HG03025 (cell line): ENCODE data around the gene ZNF148.

Experiments
- ATAC-seq: cut with Tn5 transposase; IDR thresholded peaks from one replicate; pipeline ENCODE4 v1.9.1; 2021; ENCODE audit warnings: mild to moderate bottlenecking, moderate library complexity; ENCODE audit not compliant: unreplicated experiment, low FRiP score

ZNF148 gene

GRCh38 chr3:125231895-125232294 is 143.2 kb downstream of the ZNF148 start:
- ATAC-seq: no peak

GRCh38 chr3:125229707-125230106 is 145.4 kb downstream of the ZNF148 start:
- ATAC-seq: no peak

DNA sequence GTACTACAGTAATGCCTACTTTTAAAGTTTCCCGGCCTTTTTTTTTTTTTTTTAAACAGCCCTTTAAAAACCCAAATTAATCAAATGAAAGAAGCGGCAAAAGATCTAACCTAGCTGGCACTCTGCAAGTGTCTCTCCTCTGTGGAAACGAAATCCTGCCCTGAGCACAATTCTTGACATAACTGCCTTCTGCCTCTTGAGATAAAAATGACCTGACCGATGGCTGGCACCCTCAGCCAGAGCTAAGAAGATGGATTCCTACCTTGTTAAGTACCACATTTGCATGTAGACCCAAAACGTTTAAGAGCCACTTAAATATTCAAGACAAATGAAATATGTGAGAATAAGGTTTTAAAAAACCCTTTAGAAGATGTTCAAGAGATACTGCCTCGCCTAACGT is 146.0 kb downstream of the ZNF148 start:
- ATAC-seq: no peak

DNA sequence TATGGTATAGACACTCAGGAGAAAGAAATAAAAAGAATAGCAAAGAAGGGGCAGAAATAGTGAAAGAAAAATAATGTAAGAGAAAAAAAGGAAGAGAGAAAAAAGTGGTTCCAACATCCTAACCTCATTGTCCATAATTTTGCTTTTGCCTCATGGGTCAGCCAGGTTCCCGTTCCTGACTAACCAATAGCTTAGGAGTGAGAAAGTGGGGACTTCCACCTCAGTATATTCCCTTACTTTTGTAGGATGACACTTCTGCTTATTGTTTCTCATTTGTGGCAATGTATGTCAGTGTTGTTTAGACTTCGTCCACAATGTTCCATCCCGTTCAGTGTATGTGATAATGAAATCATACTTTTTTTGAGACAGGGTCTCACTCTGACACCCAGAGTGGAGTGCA is 153.3 kb downstream of the ZNF148 start:
- no peak for ATAC-seq

GRCh38 chr3:125220727-125221429 is 154.2 kb downstream of the ZNF148 start:
- ATAC-seq: no peak

GRCh38 chr3:125220183-125220582 is 154.9 kb downstream of the ZNF148 start:
- no peak for ATAC-seq

DNA sequence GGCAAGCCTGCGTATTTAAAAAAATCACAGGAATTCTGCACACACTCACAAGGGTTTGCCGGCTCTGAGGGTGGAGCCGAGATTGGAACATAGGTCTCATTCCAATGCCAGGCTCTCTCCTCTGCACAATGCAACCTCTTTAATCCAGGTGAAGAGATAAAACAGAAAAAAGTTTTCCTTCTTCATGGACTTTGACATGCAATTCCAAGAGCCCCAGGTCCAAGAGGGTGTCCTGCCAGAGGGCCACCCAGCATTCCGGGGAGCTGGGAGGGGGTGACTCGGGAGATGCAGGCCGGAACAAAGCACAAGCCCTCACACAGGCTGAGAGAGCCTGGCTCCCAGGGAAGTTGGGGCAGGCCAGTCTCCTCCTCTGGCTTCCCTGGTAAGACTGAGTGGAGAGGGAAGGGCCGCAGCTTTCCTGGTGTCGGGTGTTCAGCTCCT is 155.8 kb downstream of the ZNF148 start:
- ATAC-seq: no peak

DNA sequence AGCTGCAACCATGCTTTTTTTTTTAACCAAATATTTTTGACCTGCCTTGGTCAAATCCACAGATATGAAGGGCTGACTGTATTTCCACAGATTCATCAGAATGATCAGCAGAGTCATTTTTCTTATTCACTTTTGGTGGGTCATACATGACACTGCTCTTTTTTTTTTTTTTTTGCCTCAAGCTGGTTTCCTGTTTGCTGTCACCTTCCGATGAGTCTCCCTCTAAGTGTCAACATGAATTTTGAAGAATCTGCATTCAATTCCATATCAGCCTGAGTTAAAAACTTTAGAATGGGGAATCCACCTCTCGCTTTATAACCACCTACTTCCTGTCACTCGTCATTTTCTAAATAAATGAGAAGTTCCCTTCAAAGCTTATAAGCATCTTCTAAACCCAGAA is 160.4 kb downstream of the ZNF148 start:
- ATAC-seq: no peak

DNA sequence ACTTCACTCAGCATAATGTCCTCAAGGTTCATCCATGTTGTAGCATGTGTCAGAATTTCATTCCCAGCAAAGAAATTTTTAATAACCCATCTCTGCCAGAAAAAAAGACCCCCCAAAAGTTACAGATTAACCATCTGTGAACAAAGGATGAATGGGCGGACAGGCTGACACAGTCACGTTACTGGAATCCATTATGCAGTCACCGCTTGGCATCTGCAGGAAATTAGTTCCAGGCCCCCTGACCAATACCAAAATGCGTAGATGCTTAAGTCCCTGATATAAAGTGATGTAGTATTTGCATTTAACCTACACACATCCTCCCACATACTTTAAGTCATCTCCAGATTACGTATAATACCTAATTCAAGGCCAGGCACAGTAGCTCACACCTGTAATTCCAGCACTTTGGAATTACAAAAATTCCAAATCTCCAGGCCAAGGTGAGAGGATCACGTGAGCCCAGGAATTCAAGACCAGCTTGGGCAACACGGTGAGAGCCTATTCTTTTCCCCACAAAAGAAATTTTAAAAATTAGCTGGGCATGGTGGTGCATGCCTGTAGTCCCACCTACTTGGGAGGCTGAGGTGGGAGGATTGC is 161.1 kb downstream of the ZNF148 start:
- no peak for ATAC-seq

- no peak for ATAC-seq
These were observed 161.8 kb downstream of the ZNF148 start for GRCh38 chr3:125213364-125213755.

GRCh38 chr3:125212509-125213363 is 162.4 kb downstream of the ZNF148 start, which contains the start of gene SLC12A8:
Gene SLC12A8, minus strand, starts transcription at chr3:125212748. Its CDS starts 1,399 bp downstream, at chr3:125211349.
- no peak for ATAC-seq

DNA sequence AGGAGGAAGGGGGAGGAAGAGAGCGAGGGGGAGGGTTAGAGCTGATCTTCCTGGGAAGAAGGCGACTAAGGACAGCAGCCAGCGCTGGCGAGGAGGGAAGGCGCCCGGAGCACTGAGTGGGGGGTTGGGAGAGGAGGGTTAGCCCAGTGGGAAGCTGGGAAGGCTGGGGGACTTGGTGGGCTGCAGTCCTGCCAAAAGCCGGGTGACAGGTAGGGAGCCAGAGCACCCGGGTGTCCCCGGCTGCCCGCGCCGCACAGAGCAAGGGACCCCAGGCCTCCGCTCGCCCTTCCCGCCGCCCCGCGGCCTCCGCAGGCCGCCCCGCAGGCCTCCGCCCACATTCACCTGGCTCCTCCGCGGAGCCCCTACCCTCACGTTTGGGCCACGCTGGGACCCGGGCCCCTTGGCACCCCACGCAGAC is 163.0 kb downstream of the ZNF148 start:
- ATAC-seq: no peak

DNA sequence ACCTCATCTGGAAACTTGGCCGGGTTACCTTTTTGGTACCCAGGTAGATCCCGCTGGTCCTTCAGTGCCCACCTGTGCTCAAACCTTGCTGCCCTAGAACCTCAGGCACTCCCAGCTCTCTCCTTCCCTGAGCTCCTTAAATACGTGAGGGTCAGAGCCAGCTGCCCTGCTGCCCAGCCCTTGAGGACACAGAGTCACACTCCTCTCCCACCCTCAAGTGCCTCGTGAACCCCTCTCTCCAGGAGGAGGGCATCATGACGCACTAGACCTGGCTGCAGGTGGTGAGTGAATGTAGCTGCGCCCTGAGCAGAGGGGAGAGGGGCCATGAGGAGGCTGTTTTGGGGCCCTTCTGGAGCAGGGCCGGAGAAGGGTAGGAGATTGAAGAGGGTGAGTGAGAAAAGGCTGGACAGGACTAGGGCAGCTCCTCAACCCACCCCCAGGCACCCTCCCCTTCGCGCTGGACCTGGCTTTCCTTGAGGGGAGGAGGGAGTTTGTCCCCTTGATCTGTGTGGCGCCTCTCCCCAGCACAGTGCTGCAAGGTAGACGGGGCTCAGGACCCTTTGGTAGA is 163.5 kb downstream of the ZNF148 start:
- no peak for ATAC-seq

DNA sequence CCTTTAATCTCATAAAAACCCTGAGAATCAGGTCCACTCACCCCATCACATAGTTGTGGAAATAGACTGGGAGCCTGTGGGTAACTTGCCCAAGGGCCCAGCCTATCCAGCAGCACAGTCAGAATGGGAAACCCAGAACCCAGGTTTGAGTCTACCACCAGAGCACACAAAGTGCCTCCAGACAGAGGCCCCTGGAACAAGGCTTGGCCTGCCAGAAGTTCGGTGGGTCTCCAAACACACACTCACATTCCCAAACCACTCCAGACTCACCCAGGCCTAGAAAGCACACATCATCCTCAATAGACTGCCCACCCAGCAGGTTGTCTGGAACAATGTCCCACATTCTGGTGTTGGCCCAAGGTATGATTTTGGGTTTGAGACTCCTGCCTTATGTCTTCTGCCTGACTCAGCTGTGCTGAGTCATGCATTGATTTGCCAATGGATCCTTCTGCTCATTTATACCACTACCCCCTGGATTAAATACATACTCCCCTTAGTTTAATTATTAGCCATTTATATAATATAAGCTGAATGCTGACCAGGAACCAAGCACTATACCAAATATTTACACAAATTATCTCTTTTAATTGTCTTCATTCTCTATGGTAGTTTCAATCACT is 167.1 kb downstream of the ZNF148 start:
- ATAC-seq: no peak

- no peak for ATAC-seq
These were observed 167.6 kb downstream of the ZNF148 start for GRCh38 chr3:125207507-125207906.

DNA sequence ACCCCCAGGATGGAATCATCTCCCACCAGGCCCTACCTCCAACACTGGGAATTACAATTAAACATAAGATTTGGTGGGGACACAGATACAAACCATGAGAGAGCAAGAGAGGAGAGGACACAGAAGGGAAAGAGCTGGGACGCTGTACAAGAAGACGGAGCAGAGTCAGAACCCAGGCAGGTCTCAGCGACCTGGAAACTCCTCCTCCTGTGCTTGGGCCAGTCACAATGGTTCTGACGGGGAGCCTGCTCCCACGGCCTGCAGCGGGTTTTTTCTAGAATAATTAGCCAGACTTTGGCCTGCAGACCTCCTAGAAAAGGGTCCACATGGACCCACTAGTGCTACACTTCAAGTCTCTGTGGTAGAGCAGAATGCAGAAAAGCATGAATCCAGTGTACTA is 168.2 kb downstream of the ZNF148 start:
- no peak for ATAC-seq

- ATAC-seq: no peak
These were observed 171.4 kb downstream of the ZNF148 start for GRCh38 chr3:125203731-125204130.

DNA sequence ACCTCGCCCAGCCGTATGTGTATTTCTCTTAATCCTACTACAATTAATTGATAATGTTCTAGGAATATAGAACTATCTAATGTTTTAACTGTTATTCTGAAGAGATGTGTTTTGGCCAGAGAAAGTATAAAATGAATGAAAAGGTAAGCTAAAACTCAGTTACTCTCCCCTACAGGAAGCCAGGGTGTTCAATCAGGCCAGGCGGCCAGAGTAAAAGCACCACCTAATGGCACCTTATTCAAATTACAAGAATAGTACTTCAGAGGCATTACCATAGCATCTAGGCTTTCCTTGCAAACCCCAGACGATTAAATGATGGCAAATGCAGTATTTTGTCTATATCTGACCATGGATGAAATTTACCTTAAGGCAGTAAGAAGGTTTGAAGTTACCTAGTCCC is 172.9 kb downstream of the ZNF148 start:
- ATAC-seq: no peak

DNA sequence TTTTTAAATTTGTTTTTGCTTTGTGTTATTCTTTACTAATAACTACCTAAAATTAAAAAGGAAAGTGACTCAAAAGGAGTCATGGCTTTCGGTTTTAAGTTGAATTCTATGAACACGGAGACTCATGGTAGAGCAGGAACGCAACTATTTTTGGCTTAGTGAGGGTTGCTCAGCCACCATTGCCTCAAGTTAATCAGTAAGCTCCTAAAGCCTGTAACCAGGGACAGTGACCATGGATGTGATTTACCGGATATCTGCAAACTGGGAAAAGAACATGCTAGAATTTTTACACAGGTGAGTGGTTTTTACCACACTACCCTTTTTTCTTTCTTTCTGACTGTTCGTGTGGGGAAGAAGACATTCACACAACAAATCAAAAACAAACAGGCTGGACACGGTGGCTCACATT is 174.4 kb downstream of the ZNF148 start:
- no peak for ATAC-seq

GRCh38 chr3:125194849-125195601 is 180.1 kb downstream of the ZNF148 start:
- ATAC-seq: no peak
